Heart right ventricle (tissue), 16 donors: ENCODE measurements around the gene PAQR8. TPM values are rescaled to one million over a fixed set of nuclear protein-coding genes. Genes with fewer than 3 reads are reported as not detected.

ENCODE experiments used
- ATAC-seq, 8 donors: fragments of 200-7000 bp; cut with Tn5 transposase; one replicate each; pipeline ENCODE4 v1.9.1; 2020; ENCODE audit warnings: mild to moderate bottlenecking in 8 of 8, moderate library complexity in 8 of 8, moderate number of reproducible peaks in 1 of 8
- DNase-seq, 2 donors: peaks; one replicate each; pipeline ENCODE4 v3.0.0-alpha.2; 2020
- H3K27ac ChIP-seq, 10 donors: fragments of 200-600 bp; sonication (generic) in 2 of 10; one replicate each; pipeline versions ENCODE4 v1.5.0 to v1.8.0; 2020 to 2022; ENCODE audit warnings: mild to moderate bottlenecking in 3 of 10
- H3K27me3 ChIP-seq, 7 donors: fragments of 200-600 bp; one replicate each; pipeline ENCODE4 v1.8.0; 2021 to 2022; ENCODE audit warnings: mild to moderate bottlenecking in 2 of 7
- H3K36me3 ChIP-seq, 9 donors: fragments of 200-600 bp; sonication (generic) in 1 of 9; one replicate each; pipeline versions ENCODE4 v1.5.0 to v1.8.0; 2020 to 2022; ENCODE audit warnings: mild to moderate bottlenecking in 2 of 9
- H3K4me1 ChIP-seq, 9 donors: fragments of 200-600 bp; sonication (generic) in 1 of 9; one replicate each; pipeline versions ENCODE4 v1.5.0 to v1.8.0; 2020 to 2022; ENCODE audit warnings: mild to moderate bottlenecking in 4 of 9
- H3K4me3 ChIP-seq, 10 donors: fragments of 200-600 bp; sonication (generic) in 2 of 10; one replicate each; pipeline versions ENCODE4 v1.5.0 to v1.8.0; 2020 to 2022; ENCODE audit warnings: mild to moderate bottlenecking in 7 of 10, moderate library complexity in 2 of 10
- H3K9me3 ChIP-seq, 11 donors: fragments of 200-600 bp in 10 of 11; sonication (generic) in 2 of 11; one replicate each; pipeline versions ENCODE4 v1.5.0 to v1.8.0; 2013 to 2022; ENCODE audit warnings: mild to moderate bottlenecking in 2 of 11, control low read depth in 1 of 11, moderate library complexity in 1 of 11
- CTCF ChIP-seq, 9 donors: fragments of 200-600 bp; sonication (generic) in 2 of 9; IDR thresholded peaks; one replicate each; pipeline versions ENCODE4 v1.5.0 to v1.8.0; 2021 to 2022; ENCODE audit warnings: antibody characterized with exemption in 9 of 9, mild to moderate bottlenecking in 5 of 9, moderate library complexity in 1 of 9
- WGBS, 2 donors: extraction: QIAGEN DNeasy Blood & Tissue Kit; methylation state at CpG; one replicate each; pipeline ENCODE4 v1.1.7; 2013; ENCODE audit warnings: inconsistent platforms in 1 of 2; 5-methylcytosine and 5-hydroxymethylcytosine counted together
- intact Hi-C, 10 donors: fragments of 100-400 bp; cut with DNase I; formaldehyde crosslinking; loops; one replicate each; pipeline versions ENCODE4 v1.11.1 to v1.14.2; 2022
- polyA plus RNA-seq, 2 donors: library from polyadenylated mRNA; stranded (reverse); fragments of 200-250 nt; gene quantifications; one replicate each; pipeline ENCODE4 v1.2.3, GENCODE V29; 2013
- total RNA-seq, 10 donors: library from RNA; stranded (reverse); fragmentation: NEBNext Ultra II Directional in 3 of 10; extraction: Animal tissue kit (Norgen Biotek cat#: 25700) in 3 of 10; gene quantifications; one replicate each; pipeline versions ENCODE4 v1.2.1 to v1.2.4, GENCODE V29; 2021 to 2023
- donor health status: Arrhythmogenic right ventricular cardiomyopathy.
- donor health status: ischemic (EF 13 %, LVEDD 7.1; RV severe dilation, severe dysfunction).
- donor health status: healthy with polysubstance abuse.
- donor health status: DM: no; HTN: yes; CAD: no.
- donor health status: DM: no; HTN: no; CAD: no.
- donor health status: ischemic (EF 25% LVEDD 6.9; RV normal size, moderate dysfunction).
- donor health status: ischemic (EF 25% LVEDD 5.7; RV mildly dilated, moderate dysfunction).
- donor health status: healthy.
- donor health status: DM: yes; HTN: yes; CAD: no.
- donor health status: Ischemic cardiomyopathy.
- donor health status: ischemic (EF 35%, LVEDD 5.7; RV mildly dilated, moderate dysfunction).
- donor health status: nonischemic (EF 11% LVEDD 7.7; RV severe dilation, severe dysfunction).
- donor health status: DM: yes; HTN: yes; CAD: no.
- donor health status: PGD.
- donor health status: ischemic (EF 29% LVEDD 5.4; RV normal size, mild dysfunction).
- donor health status: nonischemic (EF 23%, LVEDD 6.1; RV moderate dilation, normal function).

The PAQR8 gene
- total and polyA plus RNA-seq, 12 donors: 1.0 to 6.3 (median 2.8) TPM

GRCh38 chr6:52454556-52454955 lies 92.6 kb downstream of the PAQR8 start:
- WGBS, 2 donors: 94 to 98% methylated on average over 2 of the region's 2 CpGs
- Histone ChIP-seq H3K27me3 (no peaks in the 10 kb centered on the region), H3K36me3 (peaks cover 0 to 22% (median 0%) of the 10 kb centered on the region in 9 donors), H3K4me3 (no peak overlapping the region), H3K27ac (no peak overlapping the region), H3K9me3 (peaks cover 0 to 17% (median 5%) of the 10 kb centered on the region in 11 donors), H3K4me1 (no peaks in the 10 kb centered on the region)
- DNase-seq: no peak
- no peak for ATAC-seq
- no peak for TF ChIP-seq CTCF (IDR thresholded peaks at IDR 0.05)
- intact Hi-C loops: no loop called here

GRCh38 chr6:52457096-52457495 lies 95.1 kb downstream of the PAQR8 start:
- no peak for DNase-seq
- Histone ChIP-seq H3K27me3 (no peaks in the 10 kb centered on the region), H3K4me1 (no peaks in the 10 kb centered on the region), H3K27ac (no peak overlapping the region), H3K4me3 (no peak overlapping the region), H3K36me3 (peaks cover 0 to 22% (median 0%) of the 10 kb centered on the region in 9 donors), H3K9me3 (peaks cover 0 to 5% (median 0%) of the 10 kb centered on the region in 11 donors)
- TF ChIP-seq CTCF (IDR thresholded peaks at IDR 0.05): no peak
- intact Hi-C loops: no loop called here
- no peak for ATAC-seq
- 95 to 99% methylated on average over 2 of the region's 2 CpGs for WGBS, 2 donors

Other genes with a start within 250 kb of the PAQR8 start
- not detected for gene IL17A, start 175.8 kb upstream of the PAQR8 start, total RNA-seq
- gene IL17A, start 175.8 kb upstream of the PAQR8 start, polyA plus RNA-seq: not detected
- gene IL17F, start 117.7 kb upstream of the PAQR8 start, total RNA-seq: not detected
- gene IL17F, start 117.7 kb upstream of the PAQR8 start, polyA plus RNA-seq: not detected
- 10 to 100 TPM; 18.0 to 28.5 (median 25.9) TPM for gene MCM3, start 77.4 kb upstream of the PAQR8 start, total RNA-seq
- 10 to 100 TPM in 1 of 2 donors, 1 to 10 TPM in 1; 9.7 to 29.7 TPM for gene MCM3, start 77.4 kb upstream of the PAQR8 start, polyA plus RNA-seq
- gene EFHC1, start 58.2 kb downstream of the PAQR8 start, total RNA-seq: 1 to 10 TPM; 3.3 to 7.6 (median 5.8) TPM
- 10 to 100 TPM in 1 of 2 donors, 1 to 10 TPM in 1; 3.9 to 14.3 TPM for gene EFHC1, start 58.2 kb downstream of the PAQR8 start, polyA plus RNA-seq
- gene TRAM2, start 214.9 kb downstream of the PAQR8 start, total RNA-seq: 10 to 100 TPM in 7 of 10 donors, 1 to 10 TPM in 3; 7.9 to 17.3 (median 11.0) TPM
- 1 to 10 TPM; 5.0 to 7.2 TPM for gene TRAM2, start 214.9 kb downstream of the PAQR8 start, polyA plus RNA-seq